ENCODE data around the gene CD40.

CD40 gene

DNA sequence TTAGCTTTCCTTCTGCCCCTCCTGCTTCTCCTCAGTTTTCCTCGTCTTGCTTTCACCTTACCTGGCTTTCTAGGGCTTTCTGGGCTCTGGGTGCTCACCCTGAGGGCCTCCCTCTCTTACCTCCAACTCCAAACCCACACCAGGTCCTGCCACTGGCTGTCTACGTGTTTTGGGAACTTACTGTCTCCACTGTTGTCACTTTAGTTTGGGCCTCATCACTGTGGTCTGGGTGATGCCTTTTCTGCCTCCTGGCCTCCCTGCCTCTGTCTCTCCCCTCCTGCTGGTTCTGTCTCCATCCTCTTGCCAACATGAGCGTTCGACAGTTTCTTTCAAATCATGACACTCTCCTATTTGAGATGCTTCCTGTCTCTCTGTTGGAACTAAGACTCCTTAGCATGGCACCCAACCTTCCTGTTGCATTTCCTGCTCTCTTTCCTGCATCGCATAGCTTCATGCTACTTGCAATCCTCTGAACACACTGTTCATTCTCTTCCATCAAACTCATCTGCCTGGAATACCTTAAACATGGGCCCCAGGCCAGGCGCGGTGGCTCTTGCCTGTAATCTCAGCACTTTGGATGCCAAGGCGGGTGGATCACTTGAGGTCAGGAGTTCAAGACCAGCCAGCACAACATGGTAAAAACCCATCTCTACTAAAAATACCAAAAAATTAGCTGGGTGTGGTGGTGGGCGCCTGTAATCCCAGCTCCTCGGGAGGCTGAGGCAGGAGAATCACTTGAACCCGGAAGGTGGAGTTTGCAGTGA is 5.5 kb downstream of the CD40 start:
- no peak for DNase-seq

DNA sequence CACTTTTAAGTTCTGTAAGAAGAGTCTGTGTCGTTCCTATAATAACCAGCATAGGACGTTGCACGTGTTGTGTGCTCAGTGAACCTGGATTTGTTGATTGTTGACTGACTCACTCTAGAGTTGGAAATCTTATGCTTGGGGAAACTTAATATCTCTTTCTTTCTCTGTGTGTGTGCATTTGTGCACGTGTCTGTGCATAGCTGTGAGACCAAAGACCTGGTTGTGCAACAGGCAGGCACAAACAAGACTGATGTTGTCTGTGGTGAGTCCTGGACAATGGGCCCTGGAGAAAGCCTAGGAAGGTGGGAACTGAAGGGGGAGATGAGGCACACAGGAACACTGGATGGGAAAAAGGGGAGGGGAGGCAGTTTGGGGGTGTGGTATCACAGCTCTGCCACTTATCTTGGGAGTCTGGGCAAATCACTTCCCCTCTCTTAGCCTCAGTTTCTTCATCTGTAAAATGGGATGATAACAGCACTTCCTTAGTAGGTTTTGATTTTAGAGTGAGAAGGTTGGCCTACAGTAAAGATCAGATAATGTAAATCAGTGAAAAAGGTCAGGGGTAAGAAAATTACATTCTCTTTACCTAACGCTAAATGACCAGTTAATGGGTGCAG is 8.4 kb downstream of the CD40 start:
- no peak for DNase-seq

DNA sequence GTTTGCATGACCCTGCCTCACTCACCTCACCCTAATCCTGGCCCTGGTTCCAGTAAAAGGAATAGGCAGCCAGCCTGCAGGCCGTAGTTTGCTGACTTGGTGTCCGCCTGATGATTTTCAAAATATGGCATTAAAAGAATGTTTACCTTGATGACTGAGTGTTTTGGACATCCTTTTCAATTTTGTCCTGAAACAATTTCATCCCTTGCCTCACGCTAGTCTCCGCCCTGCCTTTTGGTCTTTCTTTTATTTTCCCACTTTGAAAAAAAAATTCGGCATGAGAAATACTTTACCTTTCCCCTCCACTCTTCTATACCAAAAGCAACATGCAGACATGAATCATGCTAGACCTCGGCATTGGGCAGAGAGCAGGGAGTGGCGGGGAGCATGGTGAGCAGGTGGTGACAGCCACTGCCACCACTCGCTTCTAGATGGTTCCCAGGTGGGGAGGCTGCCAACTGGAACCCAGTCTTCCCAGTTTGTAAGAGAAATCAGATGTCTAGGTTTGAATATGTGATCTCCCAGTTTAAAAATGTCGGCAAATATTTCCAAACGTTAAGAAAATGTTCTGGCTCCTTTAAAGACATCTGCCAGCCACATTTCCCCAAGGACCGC is 9.4 kb downstream of the CD40 start:
- DNase-seq = no peak

DNA sequence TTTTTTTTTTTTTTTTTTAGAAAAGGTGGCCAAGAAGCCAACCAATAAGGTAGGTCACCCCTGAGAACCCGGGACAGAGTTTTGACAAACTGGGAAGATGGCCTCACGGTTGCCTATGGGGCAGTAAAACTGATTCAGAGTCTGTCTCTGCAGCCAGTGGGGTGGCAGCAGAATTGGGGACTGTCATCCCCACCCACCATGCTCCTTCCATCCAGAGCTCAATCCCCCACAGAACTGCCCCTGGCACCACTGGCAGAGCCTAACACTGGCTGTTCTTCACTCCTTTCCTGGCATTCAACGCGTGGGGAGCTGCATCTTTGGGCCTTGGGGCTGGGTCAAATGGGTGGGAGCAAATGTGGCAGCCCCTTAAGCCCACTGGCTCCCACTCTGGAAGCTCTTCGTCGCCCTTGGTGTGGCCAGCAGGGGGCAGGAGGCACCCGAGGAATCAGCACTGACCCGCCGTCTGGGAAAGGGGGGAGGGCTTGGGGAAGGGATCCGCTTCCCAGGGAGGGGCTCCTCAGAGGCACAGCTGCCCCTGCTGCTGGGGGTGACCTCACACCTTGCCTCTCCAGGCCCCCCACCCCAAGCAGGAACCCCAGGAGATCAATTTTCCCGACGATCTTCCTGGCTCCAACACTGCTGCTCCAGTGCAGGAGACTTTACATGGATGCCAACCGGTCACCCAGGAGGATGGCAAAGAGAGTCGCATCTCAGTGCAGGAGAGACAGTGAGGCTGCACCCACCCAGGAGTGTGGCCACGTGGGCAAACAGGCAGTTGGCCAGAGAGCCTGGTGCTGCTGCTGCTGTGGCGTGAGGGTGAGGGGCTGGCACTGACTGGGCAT is 10.4 kb downstream of the CD40 start:
- no peak for DNase-seq

DNA sequence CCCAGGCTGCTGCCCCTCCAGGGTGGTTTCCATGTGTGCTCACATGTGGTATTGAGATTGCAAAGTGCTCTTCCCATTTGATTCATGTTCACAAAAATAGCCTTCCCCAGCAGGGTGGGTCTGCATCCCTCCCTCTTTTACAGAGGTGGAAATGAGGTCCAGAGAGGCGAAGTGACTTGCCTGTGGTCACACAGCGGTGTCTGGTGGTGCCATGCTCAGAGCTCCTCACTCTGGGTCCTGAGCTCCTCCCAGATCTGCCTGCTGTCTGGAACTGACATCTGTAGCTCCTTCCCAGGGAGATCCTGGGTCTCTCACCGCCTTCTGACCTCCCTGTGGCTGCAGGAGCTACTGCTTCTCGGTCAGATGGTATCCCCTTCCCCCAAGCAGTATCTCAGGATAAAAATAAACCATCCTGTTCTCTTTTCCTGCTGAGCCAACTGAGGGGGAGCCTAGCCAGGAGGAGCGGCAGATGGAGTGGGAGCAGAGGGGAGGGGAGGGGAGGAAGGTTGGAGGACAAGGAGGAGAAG is 11.9 kb downstream of the CD40 start:
- no peak for DNase-seq

DNA sequence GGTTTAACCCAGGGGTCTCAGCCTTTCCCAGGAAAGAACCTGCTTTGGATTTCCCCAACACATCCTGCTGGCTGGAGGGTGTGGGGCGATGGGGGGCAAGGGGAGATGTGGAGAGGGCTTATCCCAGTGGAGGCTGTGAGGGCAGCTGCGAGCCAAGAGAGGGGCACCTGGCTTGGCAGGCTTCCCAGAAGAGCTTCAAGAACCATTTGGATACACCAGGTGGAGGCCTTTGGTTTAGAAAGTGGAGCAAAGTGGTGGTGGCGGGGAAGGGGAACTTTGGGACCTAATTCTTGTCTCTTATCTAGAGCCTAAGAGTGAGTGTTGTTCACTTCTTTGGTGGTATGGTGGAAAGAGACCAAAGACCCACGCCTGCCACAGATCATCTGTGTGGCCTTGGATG is 12.4 kb downstream of the CD40 start:
- DNase-seq = no peak

DNA sequence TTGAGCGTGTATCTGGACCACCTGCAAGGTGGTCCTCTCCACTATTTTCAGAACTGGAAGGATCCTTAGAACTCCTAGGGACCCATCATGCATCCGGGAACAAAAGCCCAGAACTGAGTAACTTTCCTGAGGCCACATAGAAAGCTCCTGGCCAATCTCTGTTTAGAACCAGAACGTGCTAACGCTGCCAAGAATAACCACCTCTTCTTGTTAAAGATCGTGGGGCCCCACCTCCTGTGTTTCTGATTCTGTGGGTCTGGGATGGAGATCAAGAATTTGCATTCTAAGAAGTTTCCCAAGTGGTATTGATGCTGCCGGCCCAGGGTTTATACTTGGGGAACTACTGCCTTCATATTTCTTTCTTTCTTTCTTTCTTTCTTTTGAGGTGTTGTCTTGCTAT is 13.3 kb downstream of the CD40 start:
- DNase-seq = no peak

DNA sequence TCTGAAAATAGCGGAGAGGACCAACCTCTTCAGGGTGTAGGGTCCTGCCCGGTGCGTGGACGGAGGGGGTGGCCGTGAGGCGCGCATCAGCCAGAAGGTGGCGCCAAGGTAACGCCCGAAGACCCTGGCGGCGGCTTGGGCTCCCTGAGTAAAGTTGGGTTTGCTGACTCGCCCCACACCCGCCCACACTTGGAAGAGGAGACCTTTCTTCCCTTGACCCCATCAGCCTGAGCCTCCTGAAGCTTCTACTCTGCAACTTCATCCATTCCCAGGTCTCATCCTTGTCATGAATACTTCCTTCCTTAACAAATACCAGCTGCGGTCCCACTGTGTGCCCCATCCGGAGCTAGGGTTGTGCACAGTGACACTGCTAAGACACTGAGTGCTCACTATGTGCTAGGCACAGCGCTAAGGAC is 14.6 kb downstream of the CD40 start:
- peak; percentile 51 for DNase-seq

DNA sequence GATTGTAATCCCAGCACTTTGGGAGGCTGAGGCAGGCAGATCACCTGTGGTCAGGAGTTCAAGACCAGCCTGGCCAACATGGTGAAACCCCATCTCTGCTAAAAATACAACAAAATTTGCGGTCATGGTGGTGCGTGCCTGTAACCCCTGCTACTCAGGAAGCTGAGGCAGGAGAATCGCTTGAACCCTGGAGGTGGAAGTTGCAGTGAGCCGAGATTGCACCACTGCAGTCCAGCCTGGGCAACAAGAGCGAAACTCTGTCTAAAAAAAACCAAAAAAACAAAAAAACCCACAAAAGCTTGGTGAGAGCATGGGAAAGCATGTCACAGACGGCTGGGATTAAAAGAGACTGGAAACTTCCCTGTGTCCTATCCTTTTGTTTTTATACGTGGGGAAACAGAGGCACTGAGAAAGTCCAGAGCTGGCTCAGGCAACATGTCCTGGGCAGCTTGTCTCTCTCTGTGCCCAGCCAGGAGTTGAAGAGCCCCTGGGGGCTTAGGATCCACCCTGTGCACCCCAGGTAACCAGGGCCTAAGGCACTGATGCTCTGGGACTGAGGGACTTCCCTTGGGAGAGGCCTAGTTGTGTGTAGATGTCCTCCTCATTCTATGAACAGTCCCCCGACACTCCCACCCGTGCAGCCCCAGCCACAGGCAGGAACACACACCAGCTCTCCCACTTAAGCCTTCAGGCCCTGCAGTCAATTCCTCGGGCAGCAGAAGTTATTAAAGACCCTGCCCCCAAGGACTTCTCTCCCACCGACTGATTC is 16.0 kb downstream of the CD40 start:
- DNase-seq = no peak

DNA sequence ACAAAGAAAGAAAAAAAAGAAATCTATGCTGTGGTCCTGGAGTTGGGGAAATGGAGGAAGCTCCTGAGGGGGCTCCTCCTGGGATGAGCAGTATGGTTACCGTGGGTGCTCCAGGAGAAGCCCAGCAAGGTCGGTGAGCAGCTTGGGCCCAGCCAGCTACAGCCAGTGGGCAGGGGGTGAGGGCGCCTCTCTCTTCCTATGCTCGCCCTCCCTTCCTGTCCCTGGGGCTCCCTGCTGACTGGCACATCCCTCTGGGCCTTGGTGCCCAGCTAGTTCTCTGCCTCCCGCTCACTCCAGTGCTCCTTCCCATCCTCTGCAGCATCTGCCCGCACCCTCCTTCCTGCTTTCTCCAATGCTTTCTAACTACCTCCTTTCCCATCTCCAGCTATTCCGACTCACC is 16.6 kb downstream of the CD40 start:
- DNase-seq = no peak

DNA sequence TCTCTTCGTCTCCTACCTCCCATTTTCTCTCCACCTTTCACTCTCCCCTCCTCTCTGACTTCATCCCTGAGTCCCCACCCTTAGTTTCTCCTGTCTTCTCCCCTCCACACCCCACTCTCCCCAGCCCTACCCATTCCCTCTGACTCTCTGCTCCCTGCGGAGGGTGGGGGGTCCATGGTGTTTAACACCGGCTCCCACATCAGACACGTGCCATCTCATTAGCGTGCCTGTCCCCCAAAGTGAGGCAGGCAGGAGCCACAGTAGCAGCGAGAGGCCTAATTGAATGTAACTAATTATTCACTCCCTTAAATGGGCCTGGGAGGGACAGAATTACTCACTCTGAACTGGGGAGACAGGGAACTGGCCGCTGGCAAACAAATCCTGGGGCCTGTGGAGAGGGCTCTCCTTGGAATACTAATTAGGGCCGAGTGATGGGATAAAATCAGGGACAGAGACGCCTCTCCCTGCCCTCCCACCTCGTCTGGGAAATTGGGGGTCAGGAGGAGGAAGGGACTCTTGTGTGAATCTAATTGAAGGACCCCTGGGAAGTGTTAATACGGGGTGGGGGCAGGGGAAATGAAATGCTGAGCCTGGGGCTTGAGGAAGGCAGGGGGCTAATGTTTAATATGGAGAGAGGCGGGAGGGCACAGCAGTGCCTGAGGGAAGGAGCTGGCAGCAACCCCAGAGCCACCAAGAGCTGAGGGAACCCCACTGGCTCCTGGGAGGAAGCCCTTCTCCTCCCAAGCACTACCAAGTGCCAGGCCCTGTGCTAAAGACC is 17.9 kb downstream of the CD40 start:
- DNase-seq = no peak

DNA sequence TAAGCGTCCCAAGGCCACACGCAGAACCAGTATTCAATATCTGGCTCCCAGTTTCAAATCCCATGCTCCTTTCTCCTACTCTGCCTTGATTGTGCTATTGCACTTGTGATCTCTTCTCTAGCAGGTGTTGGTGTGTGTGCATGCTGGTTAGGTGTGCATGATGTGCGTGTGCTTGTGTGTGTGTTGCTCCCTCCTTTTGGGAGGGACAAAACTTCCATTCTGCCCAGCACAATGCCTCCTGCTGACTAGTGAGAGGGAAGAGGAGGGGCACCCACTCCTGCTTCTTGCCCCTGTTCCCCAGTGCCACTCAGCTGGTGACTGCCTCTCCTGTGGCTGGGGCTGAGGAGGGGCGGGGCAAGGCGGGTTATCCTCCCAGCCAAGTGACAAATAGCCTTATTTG is 19.7 kb downstream of the CD40 start:
- no peak for DNase-seq

DNA sequence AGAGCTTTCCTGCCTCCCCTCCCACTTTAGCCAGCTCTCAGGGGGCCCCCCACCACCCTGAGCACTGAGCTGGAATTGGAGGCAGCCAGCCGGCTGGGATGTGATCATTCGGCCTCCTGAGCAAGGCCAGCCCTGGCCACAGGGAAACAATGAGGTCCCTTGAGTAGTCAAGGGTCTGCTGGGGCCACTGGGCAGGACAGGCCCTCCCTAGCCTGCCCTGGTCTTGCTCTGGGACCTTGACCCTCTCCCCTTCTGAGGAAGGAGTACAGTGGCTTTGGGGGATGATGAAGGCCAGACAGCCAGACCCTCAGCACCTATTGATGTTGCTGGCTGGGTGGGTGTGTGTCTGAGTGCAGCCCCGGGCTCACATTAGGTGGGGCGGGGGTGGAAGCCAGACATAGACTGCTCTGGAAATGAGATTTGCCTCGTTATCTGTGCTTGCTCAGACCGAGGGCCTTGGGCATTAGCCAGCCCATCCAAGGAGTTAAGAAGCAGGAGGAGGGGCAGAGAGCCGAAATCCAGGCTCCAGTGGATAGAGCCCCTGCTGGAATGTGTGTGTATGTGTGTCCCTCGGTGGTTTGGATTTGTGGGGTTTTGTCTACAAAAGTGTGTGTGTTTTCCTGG is 21.3 kb downstream of the CD40 start:
- DNase-seq = no peak

DNA sequence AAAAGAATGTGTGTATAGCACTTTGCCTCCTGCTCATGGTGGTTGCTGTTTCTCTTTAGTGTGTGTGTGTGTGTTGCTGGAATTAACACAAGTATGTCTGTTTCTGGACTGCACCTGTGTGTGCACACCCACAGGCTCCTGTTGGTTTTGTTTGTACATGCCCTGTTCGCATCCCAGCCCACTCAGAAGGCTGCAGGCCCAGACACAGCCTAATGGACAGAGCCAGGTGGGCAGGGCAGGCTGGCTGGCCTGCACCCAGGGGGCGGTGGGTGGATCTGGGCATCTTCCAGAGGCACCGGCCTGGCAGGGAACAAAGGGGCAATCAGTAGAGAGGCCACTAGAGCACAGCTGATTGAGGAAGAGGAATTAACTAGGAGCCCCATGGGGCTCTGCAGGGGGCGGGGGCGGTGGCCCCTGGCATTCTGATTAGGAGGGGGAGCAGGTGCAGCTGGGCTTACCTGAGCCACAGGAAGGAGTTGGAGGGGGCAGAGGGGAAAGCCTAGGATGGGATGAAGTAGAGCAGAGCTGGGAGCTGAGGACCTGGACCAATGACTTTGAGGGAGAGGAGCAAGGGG is 21.9 kb downstream of the CD40 start:
- no peak for DNase-seq

DNA sequence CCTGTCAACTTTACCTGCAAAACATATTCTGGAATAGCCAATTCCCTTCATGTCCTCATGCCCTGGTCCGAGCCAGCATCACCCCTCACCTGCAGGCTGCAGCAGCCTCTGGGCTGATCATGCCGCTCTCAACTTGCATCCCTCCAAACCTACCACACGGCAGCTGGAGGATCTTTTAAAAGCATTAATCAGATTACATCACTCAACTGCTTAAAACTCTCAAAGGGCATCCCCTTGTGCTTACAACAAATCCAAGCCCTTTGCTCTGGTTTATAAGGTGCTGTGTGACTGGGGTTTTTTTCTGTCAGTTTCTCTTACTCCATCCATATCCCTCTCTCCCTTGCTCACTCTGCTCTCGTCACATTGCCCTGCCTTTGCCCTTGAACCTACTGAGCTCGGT is 24.0 kb downstream of the CD40 start:
- DNase-seq = no peak

DNA sequence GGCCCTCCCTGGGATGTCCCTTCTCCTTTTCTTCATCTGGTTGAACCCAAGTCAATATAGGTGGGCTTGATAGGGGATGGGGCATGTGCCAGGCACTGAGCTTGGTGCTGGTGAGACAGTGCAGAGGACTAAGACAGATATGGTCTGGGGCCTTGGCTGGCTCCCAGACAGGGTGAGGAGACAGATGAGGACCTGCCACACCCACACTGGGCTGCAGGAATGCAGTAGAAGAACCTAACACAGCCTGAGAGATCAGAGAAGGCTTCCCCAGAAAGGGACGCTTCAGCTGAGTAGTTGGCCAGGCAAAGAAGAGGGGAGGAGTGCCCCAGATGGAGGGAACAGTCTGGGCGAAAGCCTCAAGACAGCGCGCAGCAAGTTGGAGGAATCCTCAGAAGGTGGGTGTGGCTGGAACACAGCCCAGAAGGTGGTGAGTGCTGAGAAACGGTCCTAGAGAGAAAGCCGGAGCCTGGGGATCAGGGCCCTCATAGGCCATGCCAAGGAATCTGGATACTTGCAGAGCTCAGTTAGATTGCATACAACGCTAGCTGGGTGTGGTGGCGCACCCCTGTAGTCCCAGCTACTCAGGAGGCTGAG is 26.4 kb downstream of the CD40 start:
- no peak for DNase-seq

DNA sequence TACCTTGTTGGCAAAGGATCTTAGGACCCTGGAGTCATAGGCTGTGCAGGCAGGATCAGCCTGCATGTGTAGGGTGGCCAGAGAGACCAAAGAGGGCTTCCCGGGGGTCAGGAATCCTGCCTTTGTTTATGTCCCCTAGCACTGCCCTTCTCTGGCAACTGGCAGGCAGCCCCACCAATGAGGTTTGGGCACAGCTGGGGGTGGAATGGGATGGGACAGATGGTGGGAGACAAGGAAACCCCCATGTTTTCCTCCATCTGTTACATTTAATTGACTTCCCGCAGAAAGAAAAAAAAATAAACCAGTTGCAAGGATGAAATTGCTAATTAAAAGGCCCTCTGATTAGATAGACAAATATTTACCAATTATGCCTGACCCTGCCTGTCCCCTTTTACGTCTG is 27.6 kb downstream of the CD40 start:
- DNase-seq = no peak

DNA sequence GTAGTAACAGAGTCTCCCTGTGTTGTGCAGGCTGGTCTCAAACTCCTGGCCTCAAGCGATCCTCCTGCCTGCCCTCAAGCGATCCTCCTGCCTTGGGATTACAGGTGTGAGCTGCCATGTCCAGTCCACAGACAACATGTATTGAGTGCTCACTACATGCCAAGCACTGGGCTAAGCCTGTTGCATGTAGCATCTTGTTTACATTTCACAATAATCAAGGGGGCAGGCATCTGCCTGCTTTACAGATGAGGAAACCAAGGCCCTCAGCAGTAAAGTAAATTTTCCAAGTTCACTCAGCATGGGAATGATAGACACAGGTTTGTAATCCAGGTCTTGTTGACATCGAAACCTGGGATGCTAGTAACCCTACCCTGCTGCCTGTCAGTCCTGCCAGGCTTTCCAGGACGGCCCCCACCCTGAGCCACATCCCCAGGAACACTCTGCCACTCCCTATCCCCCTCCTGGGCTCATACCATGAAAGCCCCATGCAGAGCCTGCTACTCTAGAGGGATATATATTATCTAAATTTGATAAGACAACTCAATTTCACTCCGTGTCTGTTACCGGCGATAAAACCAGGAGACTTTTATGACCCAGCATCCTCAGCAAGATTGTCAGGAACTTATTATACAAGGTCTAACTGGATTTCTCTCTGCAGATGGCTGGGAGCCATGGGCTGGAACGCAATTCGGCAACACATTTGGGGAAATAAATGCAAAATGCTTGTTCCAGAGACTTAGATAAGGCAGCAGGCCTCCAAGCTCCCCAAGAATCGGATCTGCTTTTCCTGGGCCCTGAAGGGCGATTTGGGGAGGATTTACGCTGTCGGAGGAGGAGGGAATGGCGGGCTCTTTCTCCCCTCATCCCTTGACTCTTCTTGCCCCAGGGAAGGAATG is 30.4 kb downstream of the CD40 start:
- no peak for DNase-seq

DNA sequence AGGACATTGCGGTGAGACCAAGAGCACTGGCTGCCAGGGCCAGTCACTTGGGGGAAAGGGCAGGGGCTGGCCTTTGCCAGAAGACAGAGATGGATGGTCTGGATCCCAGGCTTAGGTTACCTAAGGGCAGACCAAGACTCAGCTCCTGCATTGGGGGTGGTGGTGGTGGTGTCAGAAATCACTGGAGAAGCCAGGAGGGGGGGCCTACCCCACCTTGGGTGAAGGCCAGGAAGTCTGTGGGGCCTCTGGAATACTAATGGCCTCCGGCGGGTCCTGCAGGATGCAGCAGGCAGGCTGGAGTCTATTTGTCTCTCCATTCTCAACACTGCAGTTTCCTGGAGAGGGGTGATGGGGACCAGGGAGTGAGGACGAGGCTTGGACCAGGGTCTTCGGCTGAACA is 32.8 kb downstream of the CD40 start:
- DNase-seq = no peak
